Heart left ventricle (tissue), 16 donors: Measurements from ENCODE around the gene GPR32. TPM values are rescaled to one million over a fixed set of nuclear protein-coding genes. Genes with fewer than 3 reads are reported as not detected.

Experiments
- ATAC-seq, 4 donors: fragments of 200-7000 bp; cut with Tn5 transposase; one replicate each; pipeline ENCODE4 v1.9.1; 2020 to 2022; ENCODE audit warnings: moderate library complexity in 4 of 4, mild to moderate bottlenecking in 3 of 4, moderate number of reproducible peaks in 1 of 4
- DNase-seq, 5 donors: peaks; one replicate each; pipeline ENCODE4 v3.0.0-alpha.2; 2020
- H3K27ac ChIP-seq, 12 donors: fragments of 200-600 bp; sonication (generic) in 4 of 12; one replicate each; pipeline versions ENCODE4 v1.5.0 to v1.8.0; 2016 to 2022; ENCODE audit warnings: mild to moderate bottlenecking in 2 of 12
- H3K27me3 ChIP-seq, 9 donors: fragments of 200-600 bp; sonication (generic) in 2 of 9; one replicate each; pipeline versions ENCODE4 v1.5.1 to v1.8.0; 2016 to 2022; ENCODE audit warnings: mild to moderate bottlenecking in 3 of 9
- H3K36me3 ChIP-seq, 9 donors: fragments of 200-600 bp; sonication (generic) in 2 of 9; one replicate each; pipeline versions ENCODE4 v1.5.0 to v1.8.0; 2018 to 2022; ENCODE audit warnings: mild to moderate bottlenecking in 2 of 9
- H3K4me1 ChIP-seq, 12 donors: fragments of 200-600 bp; sonication (generic) in 4 of 12; one replicate each; pipeline versions ENCODE4 v1.5.0 to v1.8.0; 2016 to 2022; ENCODE audit warnings: mild to moderate bottlenecking in 3 of 12
- H3K4me3 ChIP-seq, 12 donors: fragments of 200-600 bp; sonication (generic) in 4 of 12; one replicate each; pipeline versions ENCODE4 v1.5.0 to v1.8.0; 2017 to 2022; ENCODE audit warnings: mild to moderate bottlenecking in 9 of 12, moderate library complexity in 4 of 12
- H3K9me3 ChIP-seq, 12 donors: fragments of 200-600 bp; sonication (generic) in 4 of 12; one replicate each; pipeline versions ENCODE4 v1.5.0 to v1.8.0; 2016 to 2022; ENCODE audit warnings: mild to moderate bottlenecking in 1 of 12
- POLR2A ChIP-seq, 2 donors: fragments of 450-650 bp; IDR thresholded peaks; one replicate each; pipeline ENCODE4 v1.6.1; 2017; ENCODE audit warnings: antibody characterized with exemption in 2 of 2, mild to moderate bottlenecking in 2 of 2, moderate library complexity in 2 of 2
- WGBS, 4 donors: extraction: QIAGEN DNeasy Blood & Tissue Kit in 2 of 4; methylation state at CpG; one replicate each; pipeline versions ENCODE4 v1.1.5 to v1.1.7; 2013 to 2018; 5-methylcytosine and 5-hydroxymethylcytosine counted together
- intact Hi-C, 10 donors: fragments of 100-400 bp; cut with DNase I; formaldehyde crosslinking; loops; one replicate each; pipeline versions ENCODE4 v1.11.1 to v1.14.2; 2022
- polyA plus RNA-seq, 2 donors: library from polyadenylated mRNA; stranded (reverse); fragments of 200-250 nt; gene quantifications; one replicate each; pipeline ENCODE4 v1.2.3, GENCODE V29; 2013
- total RNA-seq, 9 donors: library from RNA; depleted of rRNA in 2 of 9; stranded (reverse); fragments of >200 nt in 2 of 9; fragmentation: NEBNext Ultra II Directional in 3 of 9; extraction: Animal tissue kit (Norgen Biotek cat#: 25700) in 3 of 9; gene quantifications; one replicate each; pipeline versions ENCODE4 v1.1.0 to v1.2.4, GENCODE V29; 2016 to 2023
- TF ChIP-seq, protein P1 (sequence below), 12 donors: fragments of 200-600 bp; sonication (generic) in 4 of 12; IDR thresholded peaks; one replicate each; pipeline versions ENCODE4 v1.5.0 to v1.8.0; 2018 to 2022; ENCODE audit warnings: antibody characterized with exemption in 12 of 12, mild to moderate bottlenecking in 5 of 12
- donor health status: ischemic (EF 13 %, LVEDD 7.1; RV severe dilation, severe dysfunction).
- donor health status: healthy with polysubstance abuse.
- donor health status: DM: no; HTN: yes; CAD: no.
- donor health status: DM: no; HTN: no; CAD: no.
- donor health status: ischemic (EF 25% LVEDD 6.9; RV normal size, moderate dysfunction).
- donor health status: ischemic (EF 25% LVEDD 5.7; RV mildly dilated, moderate dysfunction).
- donor health status: healthy.
- donor health status: DM: yes; HTN: yes; CAD: no.
- donor health status: ischemic (EF 35%, LVEDD 5.7; RV mildly dilated, moderate dysfunction).
- donor health status: nonischemic (EF 11% LVEDD 7.7; RV severe dilation, severe dysfunction).
- donor health status: DM: yes; HTN: yes; CAD: no.
- donor health status: PGD.
- donor health status: ischemic (EF 29% LVEDD 5.4; RV normal size, mild dysfunction).
- donor health status: nonischemic (EF 23%, LVEDD 6.1; RV moderate dilation, normal function).

Gene GPR32
- total and polyA plus RNA-seq, 11 donors: not detected

DNA sequence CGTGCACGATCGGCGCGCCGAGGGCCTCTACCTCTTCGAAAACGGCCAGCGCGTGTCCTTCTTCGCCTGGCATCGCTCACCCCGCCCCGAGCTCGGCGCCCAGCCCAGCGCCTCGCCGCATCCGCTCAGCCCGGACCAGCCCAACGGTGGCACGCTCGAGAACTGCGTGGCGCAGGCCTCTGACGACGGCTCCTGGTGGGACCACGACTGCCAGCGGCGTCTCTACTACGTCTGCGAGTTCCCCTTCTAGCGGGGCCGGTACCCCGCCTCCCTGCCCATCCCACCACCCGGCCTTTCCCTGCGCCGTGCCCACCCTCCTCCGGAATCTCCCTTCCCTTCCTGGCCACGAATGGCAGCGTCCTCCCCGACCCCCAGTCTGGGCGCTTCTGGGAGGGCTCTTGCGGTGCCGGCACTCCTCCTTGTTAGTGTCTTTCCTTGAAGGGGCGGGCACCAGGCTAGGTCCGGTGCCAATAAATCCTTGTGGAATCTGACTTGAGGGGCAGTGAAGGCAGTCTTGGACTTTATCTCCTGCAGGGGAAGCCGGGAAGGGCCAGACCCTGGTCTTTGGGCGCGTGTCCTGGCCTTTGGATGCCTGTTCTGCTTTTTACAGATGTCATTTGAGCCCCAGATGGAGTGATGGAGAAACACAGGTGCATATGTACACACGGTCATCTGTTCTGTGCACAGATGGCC, 44.9 kb upstream of the GPR32 start:
- Histone ChIP-seq H3K4me3 (peak overlapping the region; percentile 15 to 71 (median 62)), H3K9me3 (no peaks in the 10 kb centered on the region), H3K27me3 (peaks cover 0 to 56% (median 20%) of the 10 kb centered on the region in 9 donors), H3K27ac (peak overlapping the region in 8 of 12 donors; percentile 38 to 72 (median 62)), H3K4me1 (peaks cover 0 to 34% (median 5%) of the 10 kb centered on the region in 12 donors), H3K36me3 (no peaks in the 10 kb centered on the region)
- TF ChIP-seq, protein P1, sequence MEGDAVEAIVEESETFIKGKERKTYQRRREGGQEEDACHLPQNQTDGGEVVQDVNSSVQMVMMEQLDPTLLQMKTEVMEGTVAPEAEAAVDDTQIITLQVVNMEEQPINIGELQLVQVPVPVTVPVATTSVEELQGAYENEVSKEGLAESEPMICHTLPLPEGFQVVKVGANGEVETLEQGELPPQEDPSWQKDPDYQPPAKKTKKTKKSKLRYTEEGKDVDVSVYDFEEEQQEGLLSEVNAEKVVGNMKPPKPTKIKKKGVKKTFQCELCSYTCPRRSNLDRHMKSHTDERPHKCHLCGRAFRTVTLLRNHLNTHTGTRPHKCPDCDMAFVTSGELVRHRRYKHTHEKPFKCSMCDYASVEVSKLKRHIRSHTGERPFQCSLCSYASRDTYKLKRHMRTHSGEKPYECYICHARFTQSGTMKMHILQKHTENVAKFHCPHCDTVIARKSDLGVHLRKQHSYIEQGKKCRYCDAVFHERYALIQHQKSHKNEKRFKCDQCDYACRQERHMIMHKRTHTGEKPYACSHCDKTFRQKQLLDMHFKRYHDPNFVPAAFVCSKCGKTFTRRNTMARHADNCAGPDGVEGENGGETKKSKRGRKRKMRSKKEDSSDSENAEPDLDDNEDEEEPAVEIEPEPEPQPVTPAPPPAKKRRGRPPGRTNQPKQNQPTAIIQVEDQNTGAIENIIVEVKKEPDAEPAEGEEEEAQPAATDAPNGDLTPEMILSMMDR (IDR thresholded peaks at IDR 0.05): no peak
- TF ChIP-seq POLR2A (IDR thresholded peaks at IDR 0.05): peak in 1 of 2 donors; percentile 2
- ATAC-seq: peak in 2 of 4 donors; percentile 36 to 39
- DNase-seq: peak in 1 of 5 donors; percentile 47
- WGBS, 4 donors: 3 to 7% (median 4%) methylated on average over 27 to 52 of the region's 52 CpGs
- intact Hi-C loops: no loop called here

- Histone ChIP-seq H3K27me3 (peaks cover 0 to 56% (median 20%) of the 10 kb centered on the region in 9 donors), H3K9me3 (no peaks in the 10 kb centered on the region), H3K27ac (no peak overlapping the region), H3K4me3 (peak overlapping the region in 9 of 12 donors; percentile 50 to 71 (median 66)), H3K4me1 (peaks cover 0 to 34% (median 5%) of the 10 kb centered on the region in 12 donors), H3K36me3 (no peaks in the 10 kb centered on the region)
- TF ChIP-seq POLR2A (IDR thresholded peaks at IDR 0.05): no peak
- TF ChIP-seq, protein P1 (IDR thresholded peaks at IDR 0.05): no peak
- ATAC-seq (no peak), DNase-seq (no peak)
- intact Hi-C loops: no loop called here
- WGBS, 4 donors: 70 to 76% (median 73%) methylated on average over 9 of the region's 9 CpGs
Observed at GRCh38 chr19:50725911-50726230, 44.4 kb upstream of the GPR32 start.

GRCh38 chr19:50728084-50728737, 42.1 kb upstream of the GPR32 start:
- ATAC-seq: peak in 3 of 4 donors; percentile 14 to 30 (median 25)
- H3K9me3 ChIP-seq: no peaks in the 10 kb centered on the region
- H3K4me3 ChIP-seq: peak overlapping the region in 1 of 12 donors; percentile 17
- H3K27me3 ChIP-seq: peaks cover 0 to 53% (median 21%) of the 10 kb centered on the region in 9 donors
- intact Hi-C loops: no loop called here
- DNase-seq: peak; percentile 71 to 88 (median 83)
- no peaks in the 10 kb centered on the region for H3K36me3 ChIP-seq
- H3K4me1 ChIP-seq: peaks cover 0 to 34% (median 5%) of the 10 kb centered on the region in 12 donors
- WGBS, 4 donors: 4 to 18% (median 12%) methylated on average over 15 to 39 of the region's 39 CpGs
- TF ChIP-seq, protein P1 (IDR thresholded peaks at IDR 0.05): no peak
- no peak for TF ChIP-seq POLR2A (IDR thresholded peaks at IDR 0.05)
- H3K27ac ChIP-seq: no peak overlapping the region

DNA sequence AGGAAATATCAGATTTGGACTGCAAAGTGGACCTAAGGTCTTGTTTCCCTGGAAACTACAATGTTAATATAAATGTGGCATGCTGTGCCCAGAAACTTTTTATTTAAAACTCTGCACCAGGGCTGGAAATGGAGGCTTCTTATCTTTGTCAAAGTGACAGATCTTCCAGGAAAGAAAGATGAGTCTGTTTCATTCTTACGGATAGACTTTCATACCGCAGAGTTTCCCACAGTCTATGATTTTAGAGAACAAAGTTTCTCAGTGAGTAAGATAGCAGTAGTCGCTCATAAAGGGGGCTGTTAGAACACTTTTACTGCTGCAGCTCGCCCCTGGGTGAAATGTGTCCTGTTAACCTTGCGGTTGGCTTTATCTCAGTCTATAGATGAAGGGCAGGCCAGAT, 40.4 kb upstream of the GPR32 start:
- H3K4me3 ChIP-seq: no peak overlapping the region
- DNase-seq (no peak), ATAC-seq (no peak)
- WGBS, 4 donors: 61 to 78% (median 64%) methylated on average over 5 of the region's 5 CpGs
- intact Hi-C loops: no loop called here
- TF ChIP-seq, protein P1 (IDR thresholded peaks at IDR 0.05): no peak
- no peak for TF ChIP-seq POLR2A (IDR thresholded peaks at IDR 0.05)
- H3K27ac ChIP-seq: no peak overlapping the region
- H3K36me3 ChIP-seq: no peaks in the 10 kb centered on the region
- H3K27me3 ChIP-seq: peaks cover 0 to 52% (median 6%) of the 10 kb centered on the region in 9 donors
- peaks cover 0 to 20% (median 5%) of the 10 kb centered on the region in 12 donors for H3K4me1 ChIP-seq
- no peaks in the 10 kb centered on the region for H3K9me3 ChIP-seq
